ENCODE results near the gene KNDC1.

DNA sequence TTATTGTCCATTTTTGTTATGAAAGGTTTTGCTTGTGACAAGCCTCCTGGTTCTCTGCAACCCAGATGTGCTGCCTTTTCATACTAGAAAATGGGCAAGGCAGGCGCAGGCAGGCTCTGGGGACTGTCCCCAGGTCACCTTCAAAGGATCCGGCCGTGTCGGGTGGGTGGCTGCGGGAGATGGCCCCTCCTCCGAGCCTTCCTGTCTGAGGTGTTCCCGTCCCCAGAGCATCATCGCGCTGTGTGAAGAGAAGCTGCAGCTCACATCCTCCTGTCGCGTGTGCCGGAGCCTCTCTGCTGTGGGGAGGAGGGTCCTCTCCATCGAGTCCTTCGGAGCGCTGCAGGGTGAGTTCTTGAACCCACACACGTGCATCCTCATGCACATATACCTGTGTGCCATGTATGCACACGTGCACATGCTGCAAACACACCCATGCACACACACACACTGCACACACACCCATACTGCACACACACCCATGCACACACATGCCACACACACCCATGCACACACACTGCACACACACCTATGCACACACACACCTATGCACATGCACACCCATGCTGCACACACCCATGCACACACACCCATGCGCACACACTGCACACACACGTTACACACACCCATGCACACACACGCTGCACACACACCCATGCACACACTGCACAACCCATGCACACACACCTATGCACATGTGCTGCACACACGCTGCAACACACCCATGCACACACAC, 23.8 kb downstream of the KNDC1 start:
- no peak for TF ChIP-seq POLR2A (IDR thresholded peaks at IDR 0.05)
- TF ChIP-seq, protein P1, sequence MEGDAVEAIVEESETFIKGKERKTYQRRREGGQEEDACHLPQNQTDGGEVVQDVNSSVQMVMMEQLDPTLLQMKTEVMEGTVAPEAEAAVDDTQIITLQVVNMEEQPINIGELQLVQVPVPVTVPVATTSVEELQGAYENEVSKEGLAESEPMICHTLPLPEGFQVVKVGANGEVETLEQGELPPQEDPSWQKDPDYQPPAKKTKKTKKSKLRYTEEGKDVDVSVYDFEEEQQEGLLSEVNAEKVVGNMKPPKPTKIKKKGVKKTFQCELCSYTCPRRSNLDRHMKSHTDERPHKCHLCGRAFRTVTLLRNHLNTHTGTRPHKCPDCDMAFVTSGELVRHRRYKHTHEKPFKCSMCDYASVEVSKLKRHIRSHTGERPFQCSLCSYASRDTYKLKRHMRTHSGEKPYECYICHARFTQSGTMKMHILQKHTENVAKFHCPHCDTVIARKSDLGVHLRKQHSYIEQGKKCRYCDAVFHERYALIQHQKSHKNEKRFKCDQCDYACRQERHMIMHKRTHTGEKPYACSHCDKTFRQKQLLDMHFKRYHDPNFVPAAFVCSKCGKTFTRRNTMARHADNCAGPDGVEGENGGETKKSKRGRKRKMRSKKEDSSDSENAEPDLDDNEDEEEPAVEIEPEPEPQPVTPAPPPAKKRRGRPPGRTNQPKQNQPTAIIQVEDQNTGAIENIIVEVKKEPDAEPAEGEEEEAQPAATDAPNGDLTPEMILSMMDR (IDR thresholded peaks at IDR 0.05) = no peak
